Measurements from ENCODE around the gene PEX12. TPM values are rescaled to one million over a fixed set of nuclear protein-coding genes. Genes with fewer than 3 reads are reported as not detected.
"Not testable (repeated sequence)": the region's sequence is repeated elsewhere in the genome, so short reads cannot be mapped to it uniquely, and the experiment has no call there.

PEX12 gene
- total RNA-seq, 1 donor, result 8.8 TPM

DNA sequence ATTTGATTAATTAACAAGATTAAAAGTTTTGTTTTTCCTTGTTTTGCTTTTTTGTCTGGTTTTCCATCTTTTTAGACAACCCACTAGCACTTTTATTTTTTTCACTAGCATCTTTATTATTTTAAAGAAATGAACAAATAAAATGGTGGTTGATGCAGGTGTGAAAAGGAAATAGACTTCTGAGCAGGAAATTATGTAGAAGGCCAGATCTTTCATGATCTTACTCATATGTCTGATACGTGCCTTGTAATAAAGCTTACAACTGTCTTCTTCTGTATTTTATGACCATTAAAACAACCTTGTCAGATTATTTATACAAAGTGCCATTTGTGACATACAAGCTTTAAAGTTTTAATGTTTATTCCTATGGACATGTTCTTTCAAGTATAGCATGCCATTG lies 47.2 kb downstream of the PEX12 start:
- DNase-seq (ENCODE audit: low read depth), result no peak
- H3K4me3 ChIP-seq (ENCODE audit: low read depth, low read length), result no peak overlapping the region
- TF ChIP-seq, protein P1, sequence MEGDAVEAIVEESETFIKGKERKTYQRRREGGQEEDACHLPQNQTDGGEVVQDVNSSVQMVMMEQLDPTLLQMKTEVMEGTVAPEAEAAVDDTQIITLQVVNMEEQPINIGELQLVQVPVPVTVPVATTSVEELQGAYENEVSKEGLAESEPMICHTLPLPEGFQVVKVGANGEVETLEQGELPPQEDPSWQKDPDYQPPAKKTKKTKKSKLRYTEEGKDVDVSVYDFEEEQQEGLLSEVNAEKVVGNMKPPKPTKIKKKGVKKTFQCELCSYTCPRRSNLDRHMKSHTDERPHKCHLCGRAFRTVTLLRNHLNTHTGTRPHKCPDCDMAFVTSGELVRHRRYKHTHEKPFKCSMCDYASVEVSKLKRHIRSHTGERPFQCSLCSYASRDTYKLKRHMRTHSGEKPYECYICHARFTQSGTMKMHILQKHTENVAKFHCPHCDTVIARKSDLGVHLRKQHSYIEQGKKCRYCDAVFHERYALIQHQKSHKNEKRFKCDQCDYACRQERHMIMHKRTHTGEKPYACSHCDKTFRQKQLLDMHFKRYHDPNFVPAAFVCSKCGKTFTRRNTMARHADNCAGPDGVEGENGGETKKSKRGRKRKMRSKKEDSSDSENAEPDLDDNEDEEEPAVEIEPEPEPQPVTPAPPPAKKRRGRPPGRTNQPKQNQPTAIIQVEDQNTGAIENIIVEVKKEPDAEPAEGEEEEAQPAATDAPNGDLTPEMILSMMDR (IDR thresholded peaks at IDR 0.05; ENCODE audit: insufficient read depth, low read length), result no peak

DNA sequence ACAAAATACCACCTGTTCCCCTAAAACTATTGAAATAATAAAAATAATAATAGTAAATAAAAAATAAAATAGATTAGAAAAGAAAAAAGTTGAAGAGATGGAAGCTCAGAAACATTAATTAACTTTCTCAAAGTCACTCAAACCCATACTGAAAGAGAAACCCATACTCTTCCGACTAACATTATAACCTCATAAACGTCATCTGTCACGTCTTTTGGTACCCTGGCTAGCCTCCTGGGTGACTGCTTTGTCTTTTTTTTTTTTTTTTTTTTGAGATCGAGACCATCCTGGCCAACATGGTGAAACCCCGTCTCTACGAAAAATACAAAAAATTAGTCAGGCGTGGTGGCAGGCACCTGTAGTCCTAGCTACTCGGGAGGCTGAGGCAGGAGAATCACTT lies 48.5 kb downstream of the PEX12 start:
- DNase-seq (ENCODE audit: low read depth), result no peak
- no peak overlapping the region for H3K4me3 ChIP-seq (ENCODE audit: low read depth, low read length)
- TF ChIP-seq, protein P1 (IDR thresholded peaks at IDR 0.05; ENCODE audit: insufficient read depth, low read length), result no peak

DNA sequence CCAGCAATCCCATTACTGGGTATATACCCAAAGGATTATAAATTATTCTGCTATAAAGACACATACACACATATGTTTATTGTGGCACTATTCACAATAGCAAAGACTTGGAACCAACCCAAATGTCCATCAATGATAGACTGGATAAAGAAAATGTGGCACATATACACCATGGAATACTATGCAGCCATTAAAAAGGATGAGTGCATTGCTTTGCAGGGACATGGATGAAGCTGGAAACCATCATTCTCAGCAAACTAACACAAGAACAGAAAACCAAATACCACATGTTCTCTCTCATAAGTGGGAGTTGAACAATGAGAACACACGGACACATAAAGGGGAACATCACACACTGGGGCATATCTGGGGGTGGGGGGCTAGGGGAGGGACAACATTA lies 49.0 kb downstream of the PEX12 start:
- not testable (repeated sequence) for DNase-seq (ENCODE audit: low read depth); H3K4me3 ChIP-seq (ENCODE audit: low read depth, low read length)

Small RNA genes within 50 kb of the gene (small RNA-seq; reads per million reads assigned to genes)
- gene AC004134.1 (not detected), gene AC015911.1 (not detected), gene SNORD7 (23.7 reads per million, percentile 96 among the genes with 10 or more reads in this experiment)

Other genes with a start within 250 kb of the PEX12 start
- 41.5 and 99.2 TPM in 2 replicates for gene SLFN11, start 204.9 kb downstream of the PEX12 start, total RNA-seq (ENCODE audit: low replicate concordance)
- gene SLFN12, start 146.1 kb downstream of the PEX12 start, total RNA-seq (ENCODE audit: low replicate concordance), result 24.0 and 58.1 TPM in 2 replicates
- gene SLFN13, start 129.8 kb downstream of the PEX12 start, total RNA-seq (ENCODE audit: low replicate concordance), result 1.4 and 1.7 TPM in 2 replicates
- gene SLFN12L, start 40.9 kb downstream of the PEX12 start, total RNA-seq (ENCODE audit: low replicate concordance), result 0.18 TPM in 1 of 2 replicates, not detected in the other
- not detected in 2 replicates for gene SLFN14, start 17.8 kb downstream of the PEX12 start, total RNA-seq (ENCODE audit: low replicate concordance)
- 101 and 118 TPM in 2 replicates for gene AP2B1, start 8.8 kb upstream of the PEX12 start, total RNA-seq (ENCODE audit: low replicate concordance)
- 1.5 and 3.8 TPM in 2 replicates for gene RASL10B, start 153.1 kb upstream of the PEX12 start, total RNA-seq (ENCODE audit: low replicate concordance)
- gene GAS2L2, start 174.7 kb upstream of the PEX12 start, total RNA-seq (ENCODE audit: low replicate concordance), result not detected in 2 replicates
- gene C17orf50, start 182.3 kb upstream of the PEX12 start, total RNA-seq (ENCODE audit: low replicate concordance), result not detected in 2 replicates
- gene MMP28, start 217.1 kb upstream of the PEX12 start, total RNA-seq (ENCODE audit: low replicate concordance), result 0.09 TPM in 1 of 2 replicates, not detected in the other
- gene TAF15, start 230.9 kb upstream of the PEX12 start, total RNA-seq (ENCODE audit: low replicate concordance), result 34.7 and 74.3 TPM in 2 replicates